Mesothelial cell of epicardium (in vitro differentiated cells): ENCODE measurements around the gene HEPHL1. TPM values are rescaled to one million over a fixed set of nuclear protein-coding genes. Genes with fewer than 3 reads are reported as not detected.
A peak's percentile ranks its signal among the peaks of the same experiment; 100 is the strongest.

Source experiments
- DNase-seq, 2 experiments: peaks; one replicate each; pipeline ENCODE4 v3.0.0; 2021; ENCODE audit warnings: low spot score in 2 of 2; ENCODE audit not compliant: unreplicated experiment in 2 of 2
- H3K27ac Mint-ChIP-seq: 2 replicates; pipeline ENCODE4 v1.8.0; 2021; ENCODE audit warnings: mixed read lengths
- H3K27me3 Mint-ChIP-seq: 2 replicates; pipeline ENCODE4 v1.8.0; 2021; ENCODE audit warnings: low read depth, mixed read lengths
- H3K36me3 Mint-ChIP-seq: 2 replicates; pipeline ENCODE4 v1.8.0; 2021; ENCODE audit warnings: mixed read lengths
- H3K4me1 Mint-ChIP-seq: 2 replicates; pipeline ENCODE4 v1.8.0; 2021; ENCODE audit warnings: mixed read lengths
- H3K4me3 Mint-ChIP-seq: 2 replicates; pipeline ENCODE4 v1.8.0; 2021; ENCODE audit warnings: mild to moderate bottlenecking, moderate library complexity, mixed read lengths
- H3K9me3 Mint-ChIP-seq: 2 replicates; pipeline ENCODE4 v1.8.0; 2021; ENCODE audit warnings: mixed read lengths
- CTCF ChIP-seq: fragments of 200-600 bp; sonication (generic); IDR thresholded peaks from one replicate; pipeline ENCODE4 v1.5.0; 2021; ENCODE audit warnings: antibody characterized with exemption; ENCODE audit not compliant: unreplicated experiment
- total RNA-seq: library from RNA; stranded (reverse); gene quantifications from 3 replicates; pipeline ENCODE4 v1.2.1, GENCODE V29; 2021

Gene HEPHL1
- total RNA-seq, 1 donor from 2014 or later, result not detected

GRCh38 chr11:94025690-94026394, 4.7 kb downstream of the HEPHL1 start:
- H3K27ac Mint-ChIP-seq, result peak overlapping the region; percentile 30
- peaks cover 6% of the 10 kb centered on the region for H3K27me3 Mint-ChIP-seq
- TF ChIP-seq CTCF, result no peak
- no peak for DNase-seq
- peaks cover 12% of the 10 kb centered on the region for H3K9me3 Mint-ChIP-seq
- peaks cover 6% of the 10 kb centered on the region for H3K4me1 Mint-ChIP-seq
- peaks cover 4% of the 10 kb centered on the region for H3K36me3 Mint-ChIP-seq
- H3K4me3 Mint-ChIP-seq, result no peak overlapping the region

- Mint-ChIP-seq H3K36me3 (peaks cover 4% of the 10 kb centered on the region), H3K9me3 (peaks cover 12% of the 10 kb centered on the region), H3K27ac (no peak overlapping the region), H3K4me3 (no peak overlapping the region), H3K27me3 (peaks cover 5% of the 10 kb centered on the region), H3K4me1 (peaks cover 6% of the 10 kb centered on the region)
- DNase-seq, result no peak
- TF ChIP-seq CTCF, result no peak
These were observed 6.1 kb downstream of the HEPHL1 start for GRCh38 chr11:94027210-94027609.

- no peak for DNase-seq
These were observed 7.3 kb downstream of the HEPHL1 start for GRCh38 chr11:94028436-94028835.

GRCh38 chr11:94030059-94030458, 8.9 kb downstream of the HEPHL1 start:
- Mint-ChIP-seq H3K27ac (no peak overlapping the region), H3K27me3 (peaks cover 2% of the 10 kb centered on the region)

More at GRCh38 chr11:94028436-94028835, 7.3 kb downstream of the HEPHL1 start:
- TF ChIP-seq CTCF, result no peak
- H3K36me3 Mint-ChIP-seq, result peaks cover 4% of the 10 kb centered on the region
- H3K9me3 Mint-ChIP-seq, result peaks cover 12% of the 10 kb centered on the region
- H3K27me3 Mint-ChIP-seq, result peaks cover 2% of the 10 kb centered on the region
- H3K27ac Mint-ChIP-seq, result no peak overlapping the region
- H3K4me1 Mint-ChIP-seq, result peaks cover 6% of the 10 kb centered on the region
- H3K4me3 Mint-ChIP-seq, result no peak overlapping the region

DNA sequence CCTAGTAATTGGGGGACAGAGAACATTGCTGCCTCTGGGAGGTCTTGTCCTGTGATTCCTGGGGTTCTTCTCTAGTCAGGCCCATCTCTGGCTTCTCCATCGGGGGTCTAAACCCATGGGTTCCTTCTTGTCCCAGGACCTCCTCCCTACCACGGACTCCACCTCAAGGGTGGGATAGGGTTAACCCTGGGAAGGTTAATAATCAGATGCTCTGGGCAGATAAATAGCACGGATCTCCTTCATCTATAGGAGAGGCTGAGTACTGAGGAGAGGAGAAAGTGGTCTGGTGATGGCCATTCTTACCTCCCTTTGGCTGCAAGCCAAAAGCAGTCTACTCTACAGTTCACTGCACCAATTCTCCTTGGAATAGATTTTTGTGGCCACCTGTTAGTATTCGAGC, 10.5 kb downstream of the HEPHL1 start:
- Mint-ChIP-seq H3K4me3 (no peak overlapping the region), H3K4me1 (peaks cover 12% of the 10 kb centered on the region), H3K27me3 (peaks cover 2% of the 10 kb centered on the region), H3K27ac (no peak overlapping the region), H3K9me3 (peaks cover 13% of the 10 kb centered on the region), H3K36me3 (peaks cover 1% of the 10 kb centered on the region)
- no peak for DNase-seq
- TF ChIP-seq CTCF, result no peak

More at GRCh38 chr11:94030059-94030458, 8.9 kb downstream of the HEPHL1 start:
- Mint-ChIP-seq H3K4me1 (peaks cover 13% of the 10 kb centered on the region), H3K36me3 (peaks cover 4% of the 10 kb centered on the region), H3K9me3 (peaks cover 12% of the 10 kb centered on the region), H3K4me3 (no peak overlapping the region)
- no peak for DNase-seq
- TF ChIP-seq CTCF, result no peak
